Measurements from ENCODE around the gene LIMA1. TPM values are rescaled to one million over a fixed set of nuclear protein-coding genes. Genes with fewer than 3 reads are reported as not detected.

LIMA1 gene
- total RNA-seq, 4 donors from 2014 or later = 151 to 259 (median 243) TPM

- 66 to 75% methylated on average over 8 to 16 of the region's 16 CpGs for WGBS, 2 donors (ENCODE audit: low coverage in 1 of 2)
- in situ Hi-C loops (cut with MboI; ENCODE audit: low pct_ligation_motif_present in 1 of 4, low pct_unique_long_range_greater_than_20kb in 1 of 4, low sequenced_read_pairs in 3 of 4) = loop anchor here (10.0 to 25.0 kb wide), 4 partner anchors 80 to 213 kb away; partner anchors contain the start of genes AQP2 (in 1 of the 4), AQP5 (in 1 of the 4), AQP6 (in 1 of the 4) and SMARCD1 (in 1 of the 4)
These were observed 108.2 kb downstream of the LIMA1 start for GRCh38 chr12:50174971-50175715.

GRCh38 chr12:50167049-50167828 lies 116.1 kb downstream of the LIMA1 start, which contains the start of gene CERS5:
TSS of gene CERS5 (minus strand) at chr12:50167369. CDS start at chr12:50167297, 72 bp downstream.
- Histone ChIP-seq H3K36me3 (no peaks in the 10 kb centered on the region), H3K4me3 (peak within 1 kb of the TSS; percentile 70 to 85 (median 80)), H3K27ac (peak within 1 kb of the TSS; percentile 88 to 93 (median 92)), H3K9me3 (no peaks in the 10 kb centered on the region), H3K4me1 (peaks cover 2 to 22% (median 12%) of the 10 kb centered on the region in 4 donors), H3K27me3 (no peaks in the 10 kb centered on the region)
- no peak for TF ChIP-seq EP300 (IDR thresholded peaks at IDR 0.05; ENCODE audit: low read depth)
- peak; percentile 73 for TF ChIP-seq POLR2A (IDR thresholded peaks at IDR 0.05)
- TF ChIP-seq POLR2AphosphoS5 (IDR thresholded peaks at IDR 0.05) = peak; percentile 49 to 83 (median 76)
- TF ChIP-seq CTCF (IDR thresholded peaks at IDR 0.05) = peak; percentile 23 to 59 (median 35)
- in situ Hi-C loops (cut with MboI; ENCODE audit: low pct_ligation_motif_present in 1 of 4, low pct_unique_long_range_greater_than_20kb in 1 of 4, low sequenced_read_pairs in 3 of 4) = loop anchor here in 1 of 4 donors (10.0 kb wide), 1 partner anchor 52 kb away; the partner anchor contains the start of gene COX14
- WGBS, 2 donors (ENCODE audit: low coverage in 1 of 2) = 0 to 1% methylated on average over 8 to 47 of the region's 70 CpGs
- intact Hi-C loops (cut with DNase I; ENCODE audit: low total_unique reads) = no loop called here
- peak; percentile 99 for DNase-seq

More at GRCh38 chr12:50174971-50175715, 108.2 kb downstream of the LIMA1 start:
- DNase-seq = no peak
- intact Hi-C loops (cut with DNase I; ENCODE audit: low total_unique reads) = loop anchor here (5.0 to 10.0 kb wide), 2 partner anchors 70 to 98 kb away; partner anchors contain the start of gene GPD1
- Histone ChIP-seq H3K36me3 (peaks cover 0 to 31% (median 14%) of the 10 kb centered on the region in 4 donors), H3K4me1 (no peaks in the 10 kb centered on the region), H3K9me3 (no peaks in the 10 kb centered on the region), H3K27me3 (no peaks in the 10 kb centered on the region), H3K27ac (peak overlapping the region in 1 of 4 donors; percentile 37), H3K4me3 (no peak overlapping the region)
- TF ChIP-seq CTCF (IDR thresholded peaks at IDR 0.05) (peak; percentile 63 to 78 (median 66)), EP300 (IDR thresholded peaks at IDR 0.05; ENCODE audit: low read depth) (no peak)

- TF ChIP-seq POLR2A (IDR thresholded peaks at IDR 0.05) = no peak
- no peak for TF ChIP-seq POLR2AphosphoS5 (IDR thresholded peaks at IDR 0.05)
- TF ChIP-seq CTCF (IDR thresholded peaks at IDR 0.05) = no peak
- TF ChIP-seq EP300 (IDR thresholded peaks at IDR 0.05; ENCODE audit: low read depth) = no peak
- 0% methylated on average over 12 of the region's 12 CpGs; no CpG with 5 or more reads in 1 of the 2 donors for WGBS, 2 donors (ENCODE audit: low coverage in 1 of 2)
- Histone ChIP-seq H3K4me3 (peak overlapping the region; percentile 70 to 85 (median 80)), H3K27me3 (no peaks in the 10 kb centered on the region), H3K36me3 (no peaks in the 10 kb centered on the region), H3K4me1 (peaks cover 2 to 22% (median 12%) of the 10 kb centered on the region in 4 donors), H3K27ac (peak overlapping the region; percentile 88 to 93 (median 92)), H3K9me3 (no peaks in the 10 kb centered on the region)
- in situ Hi-C loops (cut with MboI; ENCODE audit: low pct_ligation_motif_present in 1 of 4, low pct_unique_long_range_greater_than_20kb in 1 of 4, low sequenced_read_pairs in 3 of 4) (loop anchor here in 1 of 4 donors (10.0 kb wide), 1 partner anchor 52 kb away; the partner anchor contains the start of gene COX14), intact Hi-C loops (cut with DNase I; ENCODE audit: low total_unique reads) (no loop called here)
- DNase-seq = no peak
These were observed 116.6 kb downstream of the LIMA1 start for GRCh38 chr12:50166799-50167048.

- WGBS, 2 donors (ENCODE audit: low coverage in 1 of 2) = 93 to 98% methylated on average over 6 to 20 of the region's 20 CpGs
- no peaks in the 10 kb centered on the region for H3K27me3 ChIP-seq
- H3K4me1 ChIP-seq = peaks cover 2 to 22% (median 12%) of the 10 kb centered on the region in 4 donors
- H3K4me3 ChIP-seq = no peak overlapping the region
- no peaks in the 10 kb centered on the region for H3K36me3 ChIP-seq
- H3K9me3 ChIP-seq = no peaks in the 10 kb centered on the region
- in situ Hi-C loops (cut with MboI; ENCODE audit: low pct_ligation_motif_present in 1 of 4, low pct_unique_long_range_greater_than_20kb in 1 of 4, low sequenced_read_pairs in 3 of 4) (loop anchor here in 1 of 4 donors (10.0 kb wide), 1 partner anchor 50 kb away; the partner anchor contains the start of gene COX14), intact Hi-C loops (cut with DNase I; ENCODE audit: low total_unique reads) (loop anchor here (2.0 kb wide), 1 partner anchor 74 kb away; no protein-coding TSS in a partner anchor)
- no peak overlapping the region for H3K27ac ChIP-seq
- TF ChIP-seq EP300 (IDR thresholded peaks at IDR 0.05; ENCODE audit: low read depth) (no peak), POLR2A (IDR thresholded peaks at IDR 0.05) (no peak), POLR2AphosphoS5 (IDR thresholded peaks at IDR 0.05) (no peak), CTCF (IDR thresholded peaks at IDR 0.05) (no peak)
- DNase-seq = no peak
These were observed 118.4 kb downstream of the LIMA1 start for GRCh38 chr12:50164963-50165362.

Measured in transverse colon (tissue), 4 donors.